NCI-H345 treated with DMSO at 0.1 percent for 48 hours (cell line): ENCODE data around the gene FHIT.
A peak's percentile ranks its signal among the peaks of the same experiment; 100 is the strongest.

Experiments
- DNase-seq: peaks from one replicate; lab custom pipeline; 2025; ENCODE audit not compliant: unreplicated experiment; lab: John Stamatoyannopoulos, UW

FHIT gene

DNA sequence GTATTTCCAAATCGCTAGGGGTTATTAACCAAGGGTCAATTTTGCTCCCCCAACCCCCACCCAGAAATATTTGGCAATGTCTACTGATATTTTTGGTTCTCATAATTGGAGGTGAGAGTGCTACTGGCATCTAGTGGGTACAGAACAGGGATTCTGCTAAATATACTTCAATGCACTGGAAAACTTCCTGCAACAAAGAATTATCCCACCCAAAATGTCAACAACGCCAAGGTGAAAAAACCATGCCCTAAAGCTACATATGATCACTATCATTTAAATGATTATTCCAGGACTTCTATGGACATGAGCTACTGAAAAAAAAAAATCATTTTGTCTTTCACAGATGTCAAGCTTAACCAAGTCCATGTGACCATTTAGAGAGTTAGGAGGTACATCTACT is 867.9 kb downstream of the FHIT start:
- no peak for DNase-seq

DNA sequence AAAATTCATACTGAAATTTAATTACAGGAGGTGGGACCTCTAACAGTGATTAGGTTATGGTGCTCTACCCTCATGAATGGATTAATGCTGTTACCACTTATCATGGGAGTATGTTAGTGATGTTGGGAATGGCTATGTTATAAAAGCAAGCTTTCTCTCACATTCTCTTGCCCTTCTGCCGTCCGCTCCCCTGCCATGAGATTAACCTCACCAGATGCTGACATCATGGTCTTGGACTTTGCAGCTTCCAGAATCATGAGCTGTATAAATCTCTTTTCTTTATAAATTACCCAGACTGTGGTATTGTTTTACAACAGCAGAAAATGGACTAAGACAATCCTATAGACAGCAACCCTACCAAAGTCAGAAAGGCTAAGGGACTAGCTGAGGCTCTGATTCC is 884.8 kb downstream of the FHIT start:
- DNase-seq = no peak

DNA sequence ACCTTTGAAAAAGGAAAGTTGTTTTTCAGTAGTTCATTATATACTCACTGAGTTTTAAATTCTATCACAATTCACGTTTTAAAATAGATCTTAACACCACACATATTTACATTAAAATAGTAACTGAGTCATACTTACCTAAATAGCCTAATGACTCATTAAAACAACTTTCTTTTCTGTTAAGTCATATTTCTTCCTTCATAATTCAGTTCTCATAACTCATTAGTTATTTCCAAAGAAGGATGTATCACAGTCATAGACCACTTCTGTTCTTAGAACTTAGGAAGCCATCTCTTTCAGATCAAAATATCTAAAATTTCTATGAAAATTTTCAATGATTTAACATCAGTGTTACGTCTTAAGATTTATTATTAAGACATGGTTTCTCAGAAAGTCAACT is 885.9 kb downstream of the FHIT start:
- DNase-seq = no peak

DNA sequence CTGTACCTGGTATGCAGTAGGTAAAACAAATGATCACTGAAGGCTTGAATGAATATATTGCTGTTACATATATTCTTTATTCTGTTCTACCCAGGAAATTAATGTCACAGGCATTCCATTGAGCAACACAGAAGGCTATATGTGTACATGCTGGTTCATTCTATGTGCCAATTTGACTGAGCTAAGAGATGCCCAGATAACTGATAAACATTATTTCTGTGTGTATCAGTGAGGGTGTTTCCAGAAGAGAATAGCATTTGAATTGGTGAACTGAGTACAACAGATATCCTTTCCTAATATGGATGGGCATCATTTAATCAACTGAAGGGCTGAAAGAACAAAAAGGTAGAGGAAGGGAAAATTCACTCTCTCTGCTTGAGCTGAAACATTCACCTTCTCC is 886.8 kb downstream of the FHIT start:
- no peak for DNase-seq

DNA sequence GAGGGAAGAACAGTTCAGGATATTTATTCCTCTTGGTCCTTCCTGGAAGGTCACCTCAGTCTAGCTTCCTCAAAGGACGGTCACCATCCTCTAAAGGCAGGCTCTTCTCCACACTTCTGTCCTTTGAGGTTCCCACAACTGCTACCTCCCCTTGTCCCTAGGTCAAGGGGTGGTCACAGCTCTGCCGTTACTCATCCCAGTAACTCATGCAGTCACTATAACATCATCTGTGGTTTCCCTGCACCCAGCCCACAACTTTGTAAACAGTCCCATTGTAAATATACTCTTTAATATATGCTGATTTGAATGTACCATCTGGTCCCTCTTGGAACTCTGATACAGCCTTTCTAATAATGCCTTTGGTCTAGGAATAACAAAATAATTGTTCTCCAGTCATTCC is 887.4 kb downstream of the FHIT start:
- DNase-seq = no peak

DNA sequence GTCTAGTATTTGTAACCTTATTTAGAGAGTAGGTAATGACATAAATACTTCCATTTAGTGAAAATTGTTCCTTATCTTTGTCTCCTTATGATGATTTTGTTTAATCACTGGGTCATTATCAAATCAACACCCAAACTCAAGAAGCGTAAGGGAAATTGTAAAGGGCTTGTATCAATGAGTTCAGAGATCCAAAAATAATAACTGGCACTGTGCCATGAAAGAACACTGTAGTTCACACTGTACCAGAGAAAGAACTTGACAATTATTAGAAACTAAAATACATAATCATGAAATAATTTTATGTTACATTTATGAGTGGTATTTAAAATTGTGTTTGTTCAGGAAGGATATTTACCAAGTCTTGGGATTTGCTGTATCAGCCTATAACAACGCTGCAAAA is 895.4 kb downstream of the FHIT start:
- no peak for DNase-seq

DNA sequence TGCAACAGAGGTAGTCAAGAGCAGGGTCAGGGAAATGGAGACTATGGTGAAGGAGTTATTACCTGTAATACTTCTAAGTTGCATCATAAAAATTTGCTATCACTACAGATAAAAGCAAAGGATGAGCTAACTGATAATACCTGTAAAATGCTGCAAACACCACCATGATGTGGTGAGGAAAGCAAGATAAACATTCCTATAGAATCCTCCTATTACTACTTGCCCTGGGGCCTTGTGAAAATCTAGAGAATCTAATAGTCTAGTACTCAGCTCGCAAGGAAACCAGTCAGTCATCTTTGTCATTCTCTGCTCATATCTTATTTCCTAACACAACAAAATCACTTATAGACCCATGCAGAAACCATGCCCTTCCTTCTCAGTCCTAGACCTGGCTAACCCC is 899.8 kb downstream of the FHIT start:
- DNase-seq = no peak

DNA sequence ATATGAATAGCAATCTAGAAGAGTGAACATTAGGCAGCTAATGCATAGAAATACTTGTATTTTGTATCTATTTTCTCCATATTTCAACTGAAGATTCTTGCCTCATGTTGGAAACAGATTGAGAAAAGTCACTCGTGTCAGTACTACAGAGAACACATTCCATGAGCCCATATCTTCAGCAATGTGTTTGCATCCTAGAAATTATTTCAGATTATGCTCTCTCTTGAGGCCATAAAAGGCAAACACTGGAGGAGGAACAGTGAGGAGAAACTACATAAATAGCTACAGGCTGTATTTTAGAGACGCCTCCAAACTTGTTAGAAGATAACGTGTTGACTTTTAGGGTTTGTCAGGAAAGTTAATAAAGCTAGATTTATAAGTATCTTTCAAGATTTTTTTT is 906.9 kb downstream of the FHIT start:
- no peak for DNase-seq

DNA sequence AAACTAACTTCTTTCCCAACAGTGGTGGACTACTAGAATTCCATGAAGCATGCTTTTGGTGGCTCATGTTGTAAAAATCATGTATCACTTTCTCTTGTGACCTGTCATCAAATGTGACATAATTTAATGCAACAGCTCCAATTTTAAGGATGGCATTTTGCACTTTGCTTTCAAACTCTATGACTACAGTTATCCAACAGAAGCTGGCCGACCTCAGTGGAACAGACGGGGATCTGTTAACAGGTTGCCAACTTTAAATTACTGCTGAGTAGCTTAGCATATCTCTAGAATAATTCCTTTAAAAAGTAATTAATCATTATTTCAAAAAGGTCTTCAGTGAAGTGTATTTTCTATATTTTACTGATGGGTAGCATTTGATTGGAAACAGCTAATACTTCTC is 907.4 kb downstream of the FHIT start:
- DNase-seq = no peak

DNA sequence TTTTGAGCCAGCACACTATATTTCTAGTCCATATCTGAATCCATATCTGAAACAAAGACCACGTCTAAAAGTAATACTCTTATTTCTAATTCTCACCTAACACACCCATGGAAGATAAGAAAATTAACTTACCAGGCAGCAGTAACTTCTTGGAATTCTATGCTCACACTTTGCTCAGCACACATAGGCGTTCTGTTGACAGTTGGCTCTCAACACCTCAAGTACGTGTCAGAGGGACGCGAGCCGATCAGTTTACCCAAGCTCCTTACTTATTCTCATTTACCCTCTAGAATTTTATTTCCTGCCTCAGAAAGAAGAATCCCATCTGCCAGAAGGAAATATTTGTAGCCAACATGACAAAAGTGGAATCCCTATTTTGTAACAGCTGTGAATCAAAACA is 911.9 kb downstream of the FHIT start:
- no peak for DNase-seq

DNA sequence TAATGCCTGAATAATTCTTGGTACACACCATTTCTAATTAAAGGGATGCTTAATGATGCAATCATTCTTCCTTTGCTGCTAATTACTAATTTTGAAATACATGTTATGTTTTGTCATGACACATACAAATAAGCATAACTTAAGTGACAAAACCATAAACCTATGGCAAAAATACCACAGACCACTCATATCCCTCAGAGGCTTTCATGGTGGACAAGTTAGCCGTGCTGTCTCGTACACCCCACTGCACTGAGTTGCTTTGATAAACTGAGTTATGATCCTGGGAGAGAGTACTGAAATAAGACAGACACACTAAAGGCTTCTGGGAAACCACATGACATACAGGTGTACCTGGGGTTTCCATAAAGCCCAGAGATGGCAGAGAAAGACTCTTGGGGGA is 913.8 kb downstream of the FHIT start:
- DNase-seq = no peak

DNA sequence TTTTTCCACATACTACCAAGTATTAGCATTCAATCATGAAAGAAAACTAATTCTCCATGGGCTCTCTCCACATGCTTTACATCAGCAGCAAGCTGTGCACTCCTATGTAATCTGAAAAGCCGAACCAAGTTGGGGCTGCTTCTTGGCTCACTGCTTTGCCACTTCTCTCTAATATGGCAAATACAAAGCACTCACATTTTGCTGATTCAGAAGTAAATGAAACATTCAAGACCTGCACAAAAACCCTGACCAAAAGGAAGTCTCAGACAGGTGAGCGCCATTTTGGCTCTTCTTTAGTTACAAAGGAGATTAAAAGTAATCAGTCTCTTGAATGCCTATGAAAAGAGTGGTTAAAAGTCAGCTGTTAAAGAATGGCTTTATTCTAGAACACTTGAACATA is 915.2 kb downstream of the FHIT start:
- DNase-seq = no peak

DNA sequence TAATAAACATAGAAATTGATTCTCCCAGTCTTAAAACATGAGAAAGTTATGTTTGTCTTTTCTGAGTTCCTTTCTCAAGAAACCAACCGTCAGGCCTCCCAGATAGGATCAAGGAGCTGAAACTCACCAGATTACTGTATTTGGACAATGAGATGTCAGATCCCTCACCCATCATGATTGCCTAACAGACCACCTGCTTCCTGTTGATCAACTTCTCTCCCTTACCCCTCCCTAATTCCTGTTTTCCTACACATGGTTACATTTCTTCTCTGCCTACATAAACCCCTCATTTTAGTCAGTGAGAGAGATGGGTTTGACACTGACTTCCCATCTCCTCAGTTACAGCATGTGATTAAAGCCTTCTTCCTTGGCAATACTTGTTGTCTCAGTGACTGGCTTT is 917.5 kb downstream of the FHIT start:
- no peak for DNase-seq

DNA sequence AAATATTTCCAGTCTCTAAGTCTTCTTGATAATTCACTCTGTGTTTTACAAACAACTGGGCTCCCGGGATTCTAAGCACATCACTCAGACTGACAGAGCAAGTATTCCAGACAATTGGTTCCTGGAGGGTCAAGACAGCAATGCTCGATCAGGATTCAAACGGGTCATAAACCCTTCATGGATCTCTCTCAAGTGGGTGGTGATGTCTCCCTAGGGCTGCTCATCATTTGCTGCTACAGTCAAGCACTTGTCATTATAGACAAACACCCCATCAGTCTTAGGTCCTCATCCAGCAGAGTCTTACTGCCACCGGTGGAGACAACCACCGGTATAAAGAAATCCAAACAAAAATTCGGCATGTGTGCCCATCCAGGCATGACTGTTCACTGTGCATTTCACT is 921.1 kb downstream of the FHIT start:
- peak; percentile 85 for DNase-seq

DNA sequence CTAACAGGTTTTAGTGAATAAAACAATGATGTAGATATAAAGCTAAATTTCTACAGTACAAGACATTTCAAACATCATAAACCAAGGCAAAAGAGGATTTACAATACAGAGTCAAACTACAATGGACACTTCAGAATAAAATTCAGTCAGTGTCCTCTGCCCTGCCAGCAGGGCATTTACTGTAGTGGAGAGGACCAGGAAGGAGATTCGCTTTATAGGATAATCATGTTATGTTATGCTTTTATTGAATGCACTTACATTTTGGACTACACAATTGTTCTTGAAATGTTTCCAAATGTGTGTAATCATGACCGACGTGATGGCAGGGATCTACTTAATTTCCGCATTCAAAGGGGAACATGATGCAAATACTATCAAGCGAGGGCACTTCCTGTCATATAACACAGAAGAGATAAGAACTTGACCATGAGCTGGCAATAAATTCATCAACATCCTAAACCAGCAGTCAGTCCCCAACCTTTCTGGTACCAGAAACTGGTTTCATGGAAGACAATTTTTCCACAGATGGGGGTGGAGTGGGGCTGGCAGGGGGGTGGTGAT is 925.6 kb downstream of the FHIT start:
- DNase-seq = no peak

DNA sequence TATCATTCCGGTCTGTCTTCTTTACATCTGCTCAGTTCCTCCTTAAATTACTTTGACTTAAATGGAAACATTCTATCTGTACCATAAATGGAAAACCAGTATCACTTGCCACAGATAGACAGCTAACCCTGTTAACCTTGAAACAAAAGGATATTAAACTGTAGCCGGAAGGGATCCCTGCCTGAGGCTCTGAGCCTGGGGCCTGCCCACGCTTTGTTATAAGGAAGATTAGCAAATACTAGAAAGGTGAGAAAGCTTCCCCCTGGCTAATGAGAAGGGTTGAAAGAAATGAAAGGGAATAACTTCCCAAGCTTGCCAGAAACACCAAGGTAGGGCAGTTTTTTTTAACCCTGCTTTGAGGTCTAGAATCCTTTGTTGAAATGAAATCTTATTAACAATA is 927.6 kb downstream of the FHIT start:
- DNase-seq = no peak

DNA sequence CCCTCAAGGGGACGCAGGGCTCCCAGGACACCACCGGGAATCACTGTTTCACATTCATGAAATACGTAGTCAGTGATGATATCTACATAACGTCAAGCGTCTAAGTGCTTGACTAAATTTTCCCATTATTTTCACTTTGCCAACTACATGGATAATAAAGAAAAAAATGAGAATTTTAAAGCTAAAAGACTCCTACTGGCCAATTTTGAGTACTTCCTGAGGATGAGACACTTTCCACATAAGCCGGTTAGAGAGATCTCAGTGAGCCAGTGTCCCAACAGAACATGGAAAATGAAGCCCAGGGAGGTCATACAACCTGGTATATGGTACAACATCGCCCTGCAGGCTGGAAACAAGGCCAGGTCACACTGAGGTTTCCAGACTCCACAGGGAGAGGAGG is 928.1 kb downstream of the FHIT start:
- no peak for DNase-seq

DNA sequence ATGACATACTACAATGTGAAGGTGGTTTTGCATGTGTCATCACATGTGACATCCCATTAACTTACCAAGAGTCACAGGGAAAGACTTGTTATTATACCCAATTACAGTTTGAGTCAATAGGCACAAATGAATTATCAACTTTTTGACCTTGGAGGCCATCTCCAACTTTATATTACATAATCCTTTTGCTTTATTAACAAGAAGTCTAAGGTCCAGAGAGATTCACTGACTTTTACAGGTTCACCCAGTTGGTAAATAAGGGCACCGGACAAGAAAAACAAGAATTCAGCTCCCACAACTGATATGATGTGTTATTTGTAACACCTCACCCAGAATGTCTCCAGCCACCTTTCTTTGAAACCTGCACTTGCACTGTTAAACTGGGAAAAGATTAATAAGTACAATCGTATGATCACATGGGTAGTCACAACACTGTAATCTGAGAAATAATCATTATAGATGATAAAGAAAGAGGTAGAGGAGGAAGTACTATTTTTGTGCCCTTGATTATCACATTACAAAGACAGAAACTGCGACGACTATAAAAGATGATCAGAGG is 928.9 kb downstream of the FHIT start:
- DNase-seq = no peak

DNA sequence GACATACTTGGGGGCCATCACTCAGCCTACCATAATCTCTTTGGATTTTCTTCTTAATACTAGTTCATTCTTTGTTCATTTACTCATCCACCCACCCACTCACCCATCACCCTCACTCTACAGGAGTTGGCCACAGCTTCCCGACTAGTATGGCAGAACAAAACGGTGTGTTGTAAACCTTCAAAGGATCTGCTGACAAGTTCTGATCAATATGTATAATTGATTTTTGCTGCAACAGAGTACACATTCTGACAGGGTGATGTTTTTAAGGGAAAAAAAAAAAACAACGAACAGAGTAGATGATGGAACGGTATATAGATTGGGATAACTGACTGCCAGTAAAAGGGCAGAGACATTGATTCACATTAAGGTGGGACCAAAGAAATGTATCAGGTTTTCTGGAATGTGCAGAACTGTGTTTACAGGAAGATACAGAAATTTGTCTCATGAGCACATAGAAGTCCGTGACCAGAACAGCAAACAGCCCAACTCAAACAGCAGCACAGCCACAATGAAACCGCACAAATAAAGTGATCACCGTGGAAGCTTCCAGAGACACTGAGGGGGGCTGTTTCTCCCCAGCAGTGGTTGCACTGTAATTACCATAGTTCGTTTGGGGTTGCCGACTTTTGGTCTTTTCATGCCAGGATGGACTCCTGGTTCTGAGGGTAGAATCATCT is 931.9 kb downstream of the FHIT start:
- no peak for DNase-seq

DNA sequence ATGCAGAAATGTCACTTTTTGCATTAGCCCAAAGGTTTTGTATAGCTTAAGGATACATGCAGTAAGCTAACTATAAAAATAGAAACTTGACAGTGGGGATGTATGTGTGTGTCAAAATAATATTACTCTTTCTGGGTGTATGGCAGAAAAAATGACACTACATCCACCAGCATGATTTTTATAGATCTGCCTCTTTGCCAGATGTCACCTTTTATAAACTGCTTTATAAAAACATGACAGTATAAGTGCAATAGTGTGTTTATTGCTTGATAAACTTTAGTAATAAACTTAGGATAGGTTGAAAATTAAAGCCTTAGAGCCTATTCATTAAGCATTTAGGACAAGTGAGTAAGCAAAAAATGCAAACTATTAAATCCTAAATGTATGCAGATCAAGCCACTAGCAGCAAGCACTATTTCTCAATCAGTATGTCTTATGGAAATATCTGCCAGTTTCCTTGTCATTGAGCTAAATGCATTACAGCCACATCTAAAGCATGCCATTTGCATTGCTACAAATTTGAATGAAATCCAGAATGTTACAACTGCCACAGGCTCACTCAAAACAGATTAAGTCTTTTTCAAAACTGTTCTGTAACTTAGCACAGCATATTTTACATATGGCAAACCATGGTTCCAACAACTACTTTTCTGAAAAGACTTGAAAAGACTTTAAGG is 935.0 kb downstream of the FHIT start:
- no peak for DNase-seq

DNA sequence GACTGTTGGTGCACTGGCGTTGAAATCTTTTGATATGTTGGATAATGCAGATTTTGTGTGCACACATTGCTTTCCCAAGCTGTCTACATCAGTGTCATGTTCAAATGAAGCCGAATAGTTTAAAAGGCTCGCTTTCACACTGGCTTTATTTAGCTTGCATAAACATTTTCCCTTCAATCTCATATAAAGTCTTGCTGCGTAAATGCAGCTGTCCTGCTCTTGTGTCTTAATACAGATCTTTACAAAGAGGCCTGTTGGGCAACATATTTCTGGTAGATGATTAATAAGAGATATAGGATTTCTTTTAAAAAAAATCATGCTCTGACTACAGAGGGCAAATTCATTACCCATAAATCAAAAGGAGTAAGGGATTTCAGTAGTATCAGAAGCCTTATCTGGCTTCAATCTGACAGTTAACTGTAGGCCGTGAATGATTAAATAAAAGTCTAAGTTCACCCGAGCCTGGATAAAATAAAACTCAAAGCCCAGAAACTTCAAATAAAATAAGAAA is 937.2 kb downstream of the FHIT start:
- no peak for DNase-seq

DNA sequence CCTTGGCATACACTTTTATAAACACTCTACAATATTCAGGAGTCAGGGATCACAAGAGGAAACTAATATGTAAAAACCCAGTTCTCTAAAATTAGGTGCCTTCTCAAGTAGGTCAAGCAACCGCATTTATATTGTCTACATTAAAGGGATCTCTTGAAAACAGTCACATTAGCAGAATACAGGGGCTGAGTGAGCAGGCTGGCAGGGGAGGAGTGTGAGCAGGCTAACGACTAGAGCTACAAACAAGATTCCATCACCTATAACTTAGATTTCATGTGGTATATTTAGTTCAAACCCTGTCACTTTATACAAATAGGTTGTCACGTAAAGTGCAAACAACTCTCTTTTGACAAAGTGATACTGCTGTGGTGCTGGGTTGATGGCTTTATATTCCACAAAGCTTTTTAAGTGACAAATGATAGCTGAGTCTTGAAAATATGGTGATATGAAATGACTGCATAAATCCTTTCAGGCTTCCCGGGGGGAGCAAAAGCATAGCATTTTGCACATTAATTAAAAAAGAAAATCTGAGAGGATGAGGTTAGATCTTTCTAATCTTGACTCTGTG is 937.9 kb downstream of the FHIT start:
- DNase-seq = no peak
